Muscle of leg (tissue), 11 donors: ENCODE results near the gene GRXCR1. TPM values are rescaled to one million over a fixed set of nuclear protein-coding genes. Genes with fewer than 3 reads are reported as not detected.

Source experiments
- DNase-seq: peaks from one replicate; pipeline ENCODE4 v3.0.0; 2013
- H3K27ac ChIP-seq: one replicate; pipeline ENCODE4 v1.5.1; 2013; ENCODE audit warnings: mild to moderate bottlenecking, low read length, control low read depth
- H3K27me3 ChIP-seq: one replicate; pipeline ENCODE4 v1.6.1; 2013; ENCODE audit warnings: low read length; ENCODE audit not compliant: control insufficient read depth, insufficient read depth
- H3K36me3 ChIP-seq: one replicate; pipeline ENCODE4 v1.6.1; 2013; ENCODE audit warnings: low read length; ENCODE audit not compliant: control insufficient read depth, insufficient read depth
- H3K4me1 ChIP-seq: one replicate; pipeline ENCODE4 v1.6.1; 2013; ENCODE audit warnings: low read length; ENCODE audit not compliant: control insufficient read depth, insufficient read depth
- H3K4me3 ChIP-seq: one replicate; pipeline ENCODE4 v1.5.1; 2013; ENCODE audit warnings: low read length, control low read depth
- H3K9me3 ChIP-seq: replicated peaks from 2 replicates; pipeline ENCODE4 v1.6.1; 2013; ENCODE audit warnings: low read depth, low read length; ENCODE audit not compliant: control insufficient read depth
- WGBS: methylation state at CpG from one replicate; pipeline ENCODE4 v1.1.5; 2013; ENCODE audit warnings: missing lambda C conversion rate; ENCODE audit not compliant: insufficient coverage; 5-methylcytosine and 5-hydroxymethylcytosine counted together
- polyA plus RNA-seq, 8 donors: library from polyadenylated mRNA; unstranded; fragments of 120-200 nt; gene quantifications; one replicate each; pipeline versions ENCODE4 v1.2.1 to v1.2.3, GENCODE V29; 2013; ENCODE audit warnings: inconsistent platforms in 1 of 8, low replicate concordance in 1 of 8; ENCODE audit not compliant: insufficient read length in 8 of 8, insufficient read depth in 1 of 8
- total RNA-seq: library from RNA; stranded (reverse); fragments of 120-200 nt; gene quantifications from one replicate; pipeline ENCODE4 v1.2.4, GENCODE V29; 2013

GRXCR1 gene
- total and polyA plus RNA-seq, 9 donors = not detected

GRCh38 chr4:42925921-42926320, 33.4 kb downstream of the GRXCR1 start:
- Histone ChIP-seq H3K4me1 (no peaks in the 10 kb centered on the region), H3K27ac (no peak overlapping the region), H3K9me3 (no peaks in the 10 kb centered on the region), H3K4me3 (no peak overlapping the region), H3K36me3 (no peaks in the 10 kb centered on the region), H3K27me3 (no peaks in the 10 kb centered on the region)
- no peak for DNase-seq
- no CpG with 5 or more reads among the region's 3 CpGs for WGBS

DNA sequence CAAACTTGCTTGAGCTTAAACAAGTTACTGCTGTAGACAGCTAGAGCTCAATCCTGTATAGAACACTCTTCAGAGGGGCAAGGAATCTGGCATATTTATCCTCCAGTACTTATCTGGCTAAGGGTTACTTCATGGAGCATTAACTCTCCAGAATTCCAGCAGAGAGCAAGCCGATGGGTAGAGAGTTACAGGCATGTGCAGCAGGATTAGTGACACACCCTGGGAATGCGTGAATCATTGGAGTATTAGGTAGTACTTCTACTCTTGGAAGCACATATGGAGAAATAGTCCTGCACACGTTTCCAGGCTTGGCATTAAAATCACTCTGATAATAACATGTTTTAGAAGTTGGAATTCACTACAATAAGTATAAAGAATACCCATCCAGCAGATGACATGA, 35.4 kb downstream of the GRXCR1 start:
- DNase-seq = no peak
- no peaks in the 10 kb centered on the region for H3K4me1 ChIP-seq
- no peaks in the 10 kb centered on the region for H3K9me3 ChIP-seq
- H3K27ac ChIP-seq = no peak overlapping the region
- no CpG with 5 or more reads among the region's 3 CpGs for WGBS
- H3K4me3 ChIP-seq = no peak overlapping the region
- H3K27me3 ChIP-seq = no peaks in the 10 kb centered on the region
- H3K36me3 ChIP-seq = no peaks in the 10 kb centered on the region

GRCh38 chr4:42928582-42928981, 36.1 kb downstream of the GRXCR1 start:
- H3K4me3 ChIP-seq = no peak overlapping the region
- no peaks in the 10 kb centered on the region for H3K27me3 ChIP-seq
- H3K4me1 ChIP-seq = no peaks in the 10 kb centered on the region
- DNase-seq = no peak
- no peaks in the 10 kb centered on the region for H3K9me3 ChIP-seq
- no peak overlapping the region for H3K27ac ChIP-seq
- H3K36me3 ChIP-seq = no peaks in the 10 kb centered on the region

DNA sequence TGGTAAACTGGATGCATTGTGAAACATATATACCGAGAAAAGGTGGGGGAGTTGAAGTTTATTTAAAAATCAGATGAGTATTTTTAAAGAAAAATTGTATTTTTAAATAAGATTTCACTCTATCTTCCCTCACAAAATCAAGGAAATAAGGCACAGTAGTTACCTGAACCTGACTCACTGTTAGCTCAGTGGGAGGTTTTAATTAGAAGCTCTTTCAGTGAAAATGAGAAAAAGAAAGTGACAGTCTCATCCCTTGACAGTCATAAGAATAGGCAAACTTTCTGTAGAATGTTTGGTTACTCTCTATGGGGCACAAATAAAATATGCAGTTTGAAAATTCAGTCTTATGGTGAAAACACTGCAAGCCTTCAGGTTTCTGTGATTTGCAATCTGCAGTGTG, 49.7 kb downstream of the GRXCR1 start:
- no CpG with 5 or more reads among the region's 1 CpG for WGBS
- Histone ChIP-seq H3K27ac (no peak overlapping the region), H3K27me3 (no peaks in the 10 kb centered on the region), H3K4me1 (no peaks in the 10 kb centered on the region), H3K36me3 (no peaks in the 10 kb centered on the region), H3K4me3 (no peak overlapping the region), H3K9me3 (no peaks in the 10 kb centered on the region)
- no peak for DNase-seq

- 83% methylated on average over 1 of the region's 2 CpGs for WGBS
- Histone ChIP-seq H3K4me3 (no peak overlapping the region), H3K36me3 (no peaks in the 10 kb centered on the region), H3K27me3 (no peaks in the 10 kb centered on the region), H3K9me3 (no peaks in the 10 kb centered on the region), H3K4me1 (no peaks in the 10 kb centered on the region), H3K27ac (no peak overlapping the region)
- DNase-seq = peak; percentile 1
Measured at GRCh38 chr4:42945874-42946273, 53.4 kb downstream of the GRXCR1 start.

DNA sequence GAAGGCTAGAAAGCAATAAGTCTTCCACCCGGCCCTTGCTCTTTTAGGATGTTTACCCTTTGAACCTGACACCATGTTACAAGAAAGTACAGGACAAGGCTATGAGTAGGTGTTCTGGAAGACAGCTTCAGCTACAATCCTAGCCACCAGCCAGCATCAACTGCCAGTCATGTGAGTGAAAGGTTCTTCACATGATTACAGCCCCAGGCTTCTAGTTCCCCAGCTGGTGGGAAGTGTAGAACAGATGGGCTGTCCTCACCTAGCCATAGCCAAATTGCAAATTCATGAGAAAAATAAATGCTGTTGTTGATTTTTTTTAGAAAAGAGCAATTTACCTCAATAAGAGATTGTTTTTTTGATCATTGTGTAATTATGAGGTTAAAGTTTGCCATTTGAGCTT, 60.8 kb downstream of the GRXCR1 start:
- H3K9me3 ChIP-seq = no peaks in the 10 kb centered on the region
- no peaks in the 10 kb centered on the region for H3K4me1 ChIP-seq
- H3K27me3 ChIP-seq = no peaks in the 10 kb centered on the region
- no peaks in the 10 kb centered on the region for H3K36me3 ChIP-seq
- WGBS = no CpG with 5 or more reads among the region's 1 CpG
- no peak overlapping the region for H3K4me3 ChIP-seq
- H3K27ac ChIP-seq = no peak overlapping the region
- no peak for DNase-seq

DNA sequence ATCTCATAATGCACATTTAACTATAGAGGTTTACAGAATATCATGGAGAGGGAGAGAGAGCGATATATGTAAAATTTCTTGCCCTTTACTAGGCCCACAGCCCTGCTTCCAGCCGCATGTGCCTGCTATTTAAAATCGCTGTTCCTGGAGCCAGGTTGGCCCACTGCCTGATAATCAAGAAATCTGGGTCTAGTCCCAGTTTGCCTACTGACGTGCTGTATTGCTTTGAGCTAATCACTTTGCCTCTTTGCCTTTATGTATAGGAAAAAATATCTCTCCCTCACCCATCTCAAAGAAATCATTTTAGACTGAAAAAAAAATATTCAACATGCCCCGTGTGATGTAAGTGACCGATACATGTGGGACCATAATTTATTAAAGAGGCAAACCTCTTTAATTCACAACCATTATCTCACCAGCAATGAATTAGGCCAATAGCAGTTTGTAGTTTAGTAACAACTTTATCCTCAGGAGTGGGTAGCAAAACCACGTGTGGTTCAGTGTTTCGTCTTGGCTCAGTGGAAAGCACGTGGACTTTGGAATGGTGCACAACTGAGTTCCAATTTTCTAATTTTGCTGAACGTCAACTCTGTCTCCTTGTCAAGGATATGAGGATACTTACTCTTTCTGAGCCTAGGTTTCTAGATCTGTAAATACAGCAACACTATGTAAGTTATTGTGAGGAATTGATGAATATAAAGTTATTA, 62.6 kb downstream of the GRXCR1 start:
- Histone ChIP-seq H3K27ac (no peak overlapping the region), H3K9me3 (no peaks in the 10 kb centered on the region), H3K4me1 (no peaks in the 10 kb centered on the region), H3K27me3 (no peaks in the 10 kb centered on the region), H3K4me3 (no peak overlapping the region), H3K36me3 (no peaks in the 10 kb centered on the region)
- peak; percentile 30 for DNase-seq
- 81% methylated on average over 3 of the region's 10 CpGs for WGBS

GRCh38 chr4:42955746-42956505, 63.4 kb downstream of the GRXCR1 start:
- peak; percentile 31 for DNase-seq
- Histone ChIP-seq H3K36me3 (no peaks in the 10 kb centered on the region), H3K4me3 (no peak overlapping the region), H3K27ac (no peak overlapping the region), H3K9me3 (no peaks in the 10 kb centered on the region), H3K4me1 (no peaks in the 10 kb centered on the region), H3K27me3 (no peaks in the 10 kb centered on the region)
- WGBS = 26% methylated on average over 2 of the region's 5 CpGs

DNA sequence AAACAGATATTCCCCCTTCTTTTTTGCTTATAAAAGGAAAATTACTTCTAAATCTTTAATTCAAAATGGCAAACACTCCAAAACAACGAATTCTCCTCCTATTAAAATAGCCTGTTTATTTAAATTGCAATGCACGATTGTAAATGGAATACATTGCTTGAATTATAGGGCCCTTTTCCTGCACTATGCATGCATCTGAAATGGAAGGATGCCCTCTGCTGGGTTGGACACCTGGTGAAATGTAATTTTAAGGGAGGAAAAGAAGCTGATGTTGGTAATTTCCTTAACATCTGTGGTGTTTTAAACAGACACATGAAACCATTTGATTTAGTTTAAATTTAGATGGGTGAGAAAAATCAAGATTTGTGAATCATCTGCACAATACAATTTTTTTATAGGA, 72.8 kb downstream of the GRXCR1 start:
- no CpG with 5 or more reads among the region's 2 CpGs for WGBS
- Histone ChIP-seq H3K36me3 (no peaks in the 10 kb centered on the region), H3K9me3 (no peaks in the 10 kb centered on the region), H3K4me1 (no peaks in the 10 kb centered on the region), H3K27ac (no peak overlapping the region), H3K27me3 (no peaks in the 10 kb centered on the region), H3K4me3 (no peak overlapping the region)
- DNase-seq = peak; percentile 15

DNA sequence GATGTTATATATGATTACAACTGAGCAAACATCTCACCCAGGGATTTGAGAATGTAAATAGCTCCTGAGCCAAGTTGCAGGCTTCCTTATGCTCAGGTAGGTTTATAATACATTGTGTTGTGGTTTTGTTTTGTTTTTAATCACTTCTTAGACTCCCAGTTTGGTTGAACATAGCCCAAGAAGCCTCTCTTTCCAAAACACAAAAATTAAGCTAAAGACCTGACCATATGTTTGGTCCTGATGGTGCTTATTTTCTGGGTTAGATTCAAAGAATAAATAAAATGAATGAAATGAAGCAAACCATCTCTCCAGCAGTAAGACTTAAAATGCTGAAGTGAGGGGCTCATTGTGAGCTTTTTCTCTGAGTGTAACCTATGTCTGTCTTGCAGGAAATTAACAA, 93.5 kb downstream of the GRXCR1 start:
- Histone ChIP-seq H3K36me3 (no peaks in the 10 kb centered on the region), H3K27ac (no peak overlapping the region), H3K27me3 (no peaks in the 10 kb centered on the region), H3K9me3 (peaks cover 10% of the 10 kb centered on the region), H3K4me1 (no peaks in the 10 kb centered on the region), H3K4me3 (no peak overlapping the region)
- DNase-seq = no peak
